ENCODE results near the gene ATG12.

DNA sequence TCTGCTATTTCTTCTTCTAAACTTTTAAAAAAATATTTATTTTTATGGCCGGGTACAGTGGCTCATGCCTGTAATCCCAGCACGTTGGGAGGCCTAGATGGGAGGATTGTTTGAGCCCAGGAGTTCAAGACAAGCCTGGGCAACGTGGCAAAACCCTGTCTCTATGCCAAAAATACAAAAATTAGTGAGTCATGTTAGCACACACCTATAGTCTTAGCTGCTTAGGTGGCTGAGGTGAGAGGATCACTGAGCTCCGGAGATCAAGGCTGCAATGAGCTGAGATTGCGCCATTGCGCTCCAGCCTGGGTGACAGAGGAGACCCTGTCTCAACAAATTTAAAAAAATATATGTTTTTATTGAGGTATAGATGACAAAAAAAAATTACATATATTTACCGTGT lies 5.9 kb upstream of the ATG12 start:
- TF ChIP-seq, protein P1, sequence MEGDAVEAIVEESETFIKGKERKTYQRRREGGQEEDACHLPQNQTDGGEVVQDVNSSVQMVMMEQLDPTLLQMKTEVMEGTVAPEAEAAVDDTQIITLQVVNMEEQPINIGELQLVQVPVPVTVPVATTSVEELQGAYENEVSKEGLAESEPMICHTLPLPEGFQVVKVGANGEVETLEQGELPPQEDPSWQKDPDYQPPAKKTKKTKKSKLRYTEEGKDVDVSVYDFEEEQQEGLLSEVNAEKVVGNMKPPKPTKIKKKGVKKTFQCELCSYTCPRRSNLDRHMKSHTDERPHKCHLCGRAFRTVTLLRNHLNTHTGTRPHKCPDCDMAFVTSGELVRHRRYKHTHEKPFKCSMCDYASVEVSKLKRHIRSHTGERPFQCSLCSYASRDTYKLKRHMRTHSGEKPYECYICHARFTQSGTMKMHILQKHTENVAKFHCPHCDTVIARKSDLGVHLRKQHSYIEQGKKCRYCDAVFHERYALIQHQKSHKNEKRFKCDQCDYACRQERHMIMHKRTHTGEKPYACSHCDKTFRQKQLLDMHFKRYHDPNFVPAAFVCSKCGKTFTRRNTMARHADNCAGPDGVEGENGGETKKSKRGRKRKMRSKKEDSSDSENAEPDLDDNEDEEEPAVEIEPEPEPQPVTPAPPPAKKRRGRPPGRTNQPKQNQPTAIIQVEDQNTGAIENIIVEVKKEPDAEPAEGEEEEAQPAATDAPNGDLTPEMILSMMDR (conservative IDR thresholded peaks at IDR 0.05 in 1 of 2, IDR thresholded peaks at IDR 0.05 in 1 of 2; ENCODE audit: extremely low read depth in 1 of 2, insufficient read depth in 1 of 2, low read depth in 1 of 2, low read length in 2 of 2) = no peak
- no peak for TF ChIP-seq EZH2 (IDR thresholded peaks at IDR 0.05; ENCODE audit: borderline replicate concordance, low read length)

All from mammary epithelial cell (primary cell).